Fibroblast of gingiva (primary cell): ENCODE results near the gene SDK1.
A peak's percentile ranks its signal among the peaks of the same experiment; 100 is the strongest.

ENCODE experiments used
- DNase-seq: peaks from one replicate; pipeline ENCODE4 v3.0.0-alpha.2; 2011; ENCODE audit warnings: low read depth

The SDK1 gene

GRCh38 chr7:3880228-3880987 is 579.4 kb downstream of the SDK1 start:
- no peak for DNase-seq

- DNase-seq = peak; percentile 49
Observed at GRCh38 chr7:3882782-3883181, 581.7 kb downstream of the SDK1 start.

GRCh38 chr7:3884543-3884942 is 583.5 kb downstream of the SDK1 start:
- DNase-seq = no peak

DNA sequence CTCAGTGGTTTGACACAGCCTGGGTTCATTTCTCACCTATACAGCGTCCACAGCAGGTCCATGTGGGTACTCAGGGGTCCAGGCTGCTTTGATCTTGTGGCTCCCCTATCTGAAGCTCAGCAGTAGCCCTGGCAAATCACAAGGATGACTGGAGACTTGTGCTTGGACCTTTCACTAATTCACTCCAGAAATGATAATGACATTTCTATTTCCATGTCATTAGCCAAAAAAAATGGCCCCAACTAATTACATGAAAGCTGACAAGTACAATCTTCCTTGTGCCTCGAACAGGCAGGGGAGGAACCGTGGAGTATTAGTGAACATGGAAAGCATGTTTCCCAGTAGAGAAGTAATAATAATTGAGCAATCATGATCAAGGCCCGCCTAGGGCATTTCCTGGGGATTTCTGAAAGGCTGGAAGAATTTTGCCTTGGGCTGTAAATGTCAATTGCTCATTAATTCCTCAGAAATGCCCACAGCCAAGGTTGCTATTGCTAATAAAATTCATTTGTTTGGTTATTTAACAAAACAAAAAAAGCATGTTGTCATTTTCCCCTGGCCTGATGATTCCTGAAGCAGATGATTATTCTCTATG is 586.1 kb downstream of the SDK1 start:
- DNase-seq = peak; percentile 71

DNA sequence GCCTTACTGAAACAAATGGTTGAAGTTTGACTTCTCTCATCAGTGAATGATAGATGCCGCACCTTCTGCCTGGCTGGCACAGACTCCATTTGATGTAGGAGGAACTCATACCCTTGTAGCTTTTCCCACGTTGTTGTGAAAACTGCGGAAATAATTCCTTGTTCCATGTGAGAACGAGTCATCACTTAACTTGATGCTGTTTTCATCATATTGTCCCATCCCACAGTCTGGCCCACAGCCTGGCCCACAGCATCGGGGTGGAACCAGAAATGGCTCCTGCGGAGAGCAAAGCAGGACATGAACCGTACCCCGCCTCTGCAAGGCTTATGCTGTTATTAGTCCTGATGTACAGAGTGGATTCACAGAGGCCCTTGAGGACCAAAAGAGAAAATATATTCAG is 587.0 kb downstream of the SDK1 start:
- DNase-seq = peak; percentile 73

DNA sequence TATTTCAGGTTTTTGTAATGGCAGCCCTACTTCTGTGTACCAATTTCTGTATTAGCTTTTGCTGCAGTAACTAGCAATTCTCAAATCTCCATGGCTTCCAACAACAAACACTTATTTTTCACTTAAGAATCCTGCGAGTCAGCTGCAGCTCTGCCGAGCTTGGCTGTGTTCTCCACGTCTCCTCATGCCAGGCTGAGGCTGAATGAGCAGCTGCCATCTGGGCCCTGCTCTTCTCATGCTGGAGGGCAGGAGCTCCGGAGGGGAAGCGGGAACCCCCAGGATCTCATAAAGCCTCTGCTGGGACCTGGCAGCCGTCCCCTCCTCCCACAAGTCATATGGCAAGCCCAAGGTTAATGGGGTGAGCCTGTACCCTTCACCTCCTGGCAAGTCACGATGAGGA is 591.1 kb downstream of the SDK1 start:
- peak; percentile 31 for DNase-seq

GRCh38 chr7:3892686-3893085 is 591.6 kb downstream of the SDK1 start:
- no peak for DNase-seq

- DNase-seq = no peak
Observed at GRCh38 chr7:3893151-3893788, 592.2 kb downstream of the SDK1 start.

- no peak for DNase-seq
Observed at GRCh38 chr7:3893789-3894153, 592.7 kb downstream of the SDK1 start.

DNA sequence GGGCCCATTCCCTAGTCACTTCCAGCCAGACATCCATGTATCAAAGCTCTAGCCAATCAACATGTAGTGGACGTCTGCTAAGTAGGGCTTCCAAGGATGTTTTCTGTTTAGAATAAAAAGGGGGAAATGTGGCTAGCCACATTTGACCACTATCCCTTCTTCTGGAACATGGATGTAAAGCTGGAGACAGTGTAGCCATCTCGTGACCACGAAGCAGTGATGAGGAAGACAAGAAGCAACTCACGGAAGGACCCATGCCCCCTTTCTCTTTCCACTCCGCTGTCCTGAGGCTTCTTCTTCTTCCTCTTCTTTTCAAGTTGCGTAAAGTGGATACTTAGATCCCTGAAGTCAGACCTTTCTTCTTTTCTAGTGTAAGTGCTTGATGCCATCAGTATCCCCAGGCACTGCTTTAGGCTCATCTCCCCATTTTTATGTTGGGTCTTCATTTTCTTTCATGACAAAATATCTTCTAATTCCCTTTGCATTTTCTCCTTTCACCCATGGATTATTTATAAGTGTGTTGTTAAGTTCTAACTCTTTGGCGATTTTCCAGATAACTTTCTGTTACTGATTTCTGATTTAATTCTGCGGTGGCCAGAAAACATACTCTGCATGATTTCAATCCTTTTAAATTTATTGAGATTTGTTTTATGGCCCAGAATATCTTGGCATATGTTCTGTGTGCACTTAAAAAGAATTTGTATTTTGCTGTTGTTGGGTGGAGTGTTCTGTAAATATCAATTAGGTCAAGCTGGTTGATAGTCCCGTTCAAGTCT is 594.5 kb downstream of the SDK1 start:
- DNase-seq = no peak

GRCh38 chr7:3896169-3896765 is 595.2 kb downstream of the SDK1 start:
- no peak for DNase-seq

DNA sequence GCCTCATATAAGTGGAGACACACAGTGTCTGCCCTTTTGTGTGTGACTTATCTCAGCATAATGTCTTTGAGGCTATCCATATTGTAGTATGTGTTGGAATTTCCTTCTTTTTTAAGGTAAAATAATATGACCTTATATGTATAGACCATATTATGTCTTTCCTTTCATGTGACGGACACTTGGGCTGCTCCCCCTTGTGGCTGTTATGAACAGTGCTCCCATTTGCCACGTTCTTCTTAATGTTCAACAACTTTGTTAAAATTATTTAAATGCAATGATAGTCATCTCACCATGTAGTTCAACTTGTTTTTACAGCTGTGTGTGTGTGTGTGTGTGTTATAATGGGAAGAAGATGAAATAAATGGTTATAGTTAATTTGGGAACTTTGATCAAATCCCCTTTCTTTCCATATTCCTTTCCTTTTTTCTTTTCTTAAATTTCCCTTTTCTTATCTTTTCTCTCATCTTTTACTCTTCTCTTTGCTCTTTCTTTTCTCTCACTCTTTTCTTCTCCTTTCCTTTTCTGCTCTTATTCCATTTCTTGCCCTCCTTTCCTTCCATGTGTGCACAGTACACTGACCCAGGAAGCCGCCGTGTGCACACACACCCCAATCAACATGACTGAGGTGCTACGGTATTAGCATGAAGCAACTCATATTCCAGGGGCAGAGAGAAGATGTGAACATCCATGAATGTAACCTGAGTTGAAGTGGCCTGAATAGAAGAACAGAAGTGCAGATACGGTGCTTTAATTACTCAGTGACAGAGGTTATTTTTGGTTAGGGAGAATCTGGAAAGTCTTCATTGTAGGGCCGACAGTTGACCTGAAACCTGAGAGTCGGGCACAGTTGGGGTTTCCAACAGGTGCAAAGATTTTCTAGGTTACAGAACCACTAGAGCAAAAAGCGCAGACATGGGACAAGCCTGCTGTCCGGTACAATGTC is 596.6 kb downstream of the SDK1 start:
- peak; percentile 28 for DNase-seq

- DNase-seq = peak; percentile 79
Observed at GRCh38 chr7:3899559-3899991, 598.5 kb downstream of the SDK1 start.

- no peak for DNase-seq
Observed at GRCh38 chr7:3908153-3908552, 607.1 kb downstream of the SDK1 start.

- DNase-seq = no peak
Observed at GRCh38 chr7:3909128-3909527, 608.1 kb downstream of the SDK1 start.

GRCh38 chr7:3910054-3910453 is 609.0 kb downstream of the SDK1 start:
- no peak for DNase-seq

- DNase-seq = no peak
Observed at GRCh38 chr7:3911685-3912084, 610.6 kb downstream of the SDK1 start.

DNA sequence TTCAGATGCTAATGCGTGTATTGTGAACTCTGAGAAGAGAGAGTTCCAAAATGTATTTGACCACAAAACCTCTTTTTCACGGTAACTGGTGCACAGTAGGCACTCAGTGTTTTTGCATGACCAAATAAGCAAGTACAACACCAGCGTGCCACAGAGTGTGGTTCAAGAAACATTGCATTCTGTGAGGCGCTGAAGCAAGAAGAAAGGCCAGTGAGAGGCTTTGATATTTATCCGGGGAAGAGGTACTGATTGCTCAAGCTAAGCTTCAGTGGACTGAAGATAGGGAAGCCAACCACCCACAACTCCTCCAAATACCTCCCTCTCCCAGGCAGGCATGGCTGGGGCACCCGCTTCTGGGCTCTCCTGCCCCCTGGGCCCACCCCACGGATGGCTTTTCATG is 611.2 kb downstream of the SDK1 start:
- no peak for DNase-seq

DNA sequence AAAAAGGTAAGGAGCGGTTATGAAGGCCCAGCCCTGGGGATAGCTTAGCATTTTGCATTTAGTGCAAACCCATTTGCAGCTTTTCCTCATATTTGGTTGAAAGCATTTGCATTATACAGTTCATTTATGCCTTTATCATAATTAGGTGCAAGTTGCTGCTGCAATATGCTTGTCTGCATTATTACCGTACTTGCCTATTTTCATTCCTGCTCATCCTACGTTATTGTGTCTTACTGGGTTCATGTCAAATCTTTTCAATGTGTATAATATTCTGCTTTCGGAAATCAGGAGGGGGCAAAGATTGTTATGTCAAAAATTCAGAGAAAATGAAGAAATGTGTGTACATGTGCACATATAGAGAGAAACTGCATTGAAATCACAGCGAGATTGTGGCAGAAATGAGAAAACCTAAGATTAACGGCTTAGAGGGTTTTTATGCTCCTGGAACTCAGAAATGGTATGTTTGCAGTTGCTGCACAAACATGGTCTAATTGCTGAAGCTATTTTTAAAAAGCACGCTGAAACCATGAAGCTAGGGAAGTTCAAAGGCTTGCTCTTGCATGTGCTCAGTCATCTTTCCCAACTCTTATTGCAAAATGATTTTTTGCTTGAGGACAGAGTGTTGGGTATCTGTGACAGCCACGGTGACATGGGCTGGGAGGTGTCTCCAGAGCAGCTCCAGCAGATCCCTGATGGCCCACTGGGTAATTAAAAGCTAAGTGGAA is 613.2 kb downstream of the SDK1 start:
- peak; percentile 63 for DNase-seq

DNA sequence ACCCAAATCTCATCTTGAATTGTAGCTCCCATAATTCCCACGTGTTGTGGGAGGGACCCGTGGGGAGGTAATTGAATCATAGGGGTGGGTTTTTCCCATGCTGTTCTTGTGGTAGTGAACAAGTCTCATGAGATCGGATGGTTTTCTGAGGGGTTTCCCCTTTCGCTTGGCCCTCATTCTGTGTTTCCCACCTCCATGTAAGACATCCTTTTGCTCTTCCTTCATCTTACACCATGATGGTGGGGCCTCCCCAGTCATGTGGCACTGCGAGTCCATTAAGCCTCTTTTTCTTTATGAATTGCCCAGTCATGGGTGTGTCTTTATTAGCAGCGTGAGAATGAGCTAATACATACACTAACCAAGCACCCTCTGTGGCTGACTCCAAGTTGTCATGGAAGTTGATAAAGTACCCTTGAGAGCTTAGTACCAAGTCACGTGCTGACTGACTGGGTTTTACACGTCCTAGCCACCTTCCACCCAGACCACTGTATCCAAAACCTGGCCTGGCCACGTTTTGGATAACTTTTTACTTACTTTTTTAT is 614.4 kb downstream of the SDK1 start:
- DNase-seq = no peak
